HG02610 (cell line): Measurements from ENCODE around the gene IDH3A.
A peak's percentile ranks its signal among the peaks of the same experiment; 100 is the strongest.

Experiments
- ATAC-seq: cut with Tn5 transposase; IDR thresholded peaks from one replicate; pipeline ENCODE4 v1.9.1; 2021; ENCODE audit warnings: mild to moderate bottlenecking, moderate library complexity; ENCODE audit not compliant: unreplicated experiment

IDH3A gene

DNA sequence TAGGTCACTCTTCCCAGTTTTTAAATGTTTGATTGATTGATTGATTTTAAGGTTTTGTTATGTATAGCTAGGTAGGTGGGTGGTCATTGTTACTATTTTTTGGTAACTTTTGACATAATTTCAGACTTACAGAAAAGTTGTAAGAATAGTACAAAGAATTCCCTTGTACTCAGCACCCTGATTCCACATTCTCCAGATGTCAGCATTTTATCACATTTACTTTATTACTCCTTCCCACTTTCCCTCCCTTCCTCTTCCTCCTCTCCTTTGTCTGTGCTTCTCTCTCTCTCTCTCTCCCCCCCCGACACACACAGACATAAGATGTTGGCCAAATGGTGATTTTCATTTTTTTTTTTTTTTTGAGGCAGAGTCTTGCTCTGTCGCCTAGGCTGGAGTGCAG is 14.8 kb downstream of the IDH3A start:
- ATAC-seq = no peak

DNA sequence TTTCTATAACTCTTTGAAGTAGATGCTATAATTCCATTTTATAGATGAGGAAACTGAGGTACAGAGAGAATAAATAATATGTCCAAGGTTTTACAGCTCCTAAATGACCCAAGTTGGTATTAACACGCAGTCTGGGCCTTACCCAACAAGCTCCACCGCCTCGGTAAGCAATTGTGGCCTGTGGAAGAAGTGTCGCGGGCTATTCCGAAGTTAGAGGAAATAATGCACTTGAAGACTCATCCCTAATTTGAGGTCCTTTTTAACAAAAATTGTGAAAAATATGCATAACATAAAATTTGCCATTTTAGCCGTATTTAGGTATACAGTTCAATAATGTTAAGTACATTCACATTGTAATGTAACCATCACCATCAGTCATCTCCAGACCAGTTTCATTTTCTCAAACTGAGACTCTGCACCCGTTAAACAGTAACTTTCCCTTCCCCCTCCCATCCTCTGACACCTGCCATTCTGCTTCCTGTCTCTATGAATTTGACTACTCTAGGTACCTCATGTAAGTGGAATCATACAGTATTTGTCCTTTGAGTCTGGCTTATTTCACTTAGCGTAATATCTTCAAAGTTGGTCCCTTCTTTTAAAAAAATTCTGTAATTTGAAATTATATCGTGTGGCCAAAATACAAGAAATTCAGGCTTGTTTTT is 18.2 kb downstream of the IDH3A start:
- ATAC-seq = peak; percentile 78

DNA sequence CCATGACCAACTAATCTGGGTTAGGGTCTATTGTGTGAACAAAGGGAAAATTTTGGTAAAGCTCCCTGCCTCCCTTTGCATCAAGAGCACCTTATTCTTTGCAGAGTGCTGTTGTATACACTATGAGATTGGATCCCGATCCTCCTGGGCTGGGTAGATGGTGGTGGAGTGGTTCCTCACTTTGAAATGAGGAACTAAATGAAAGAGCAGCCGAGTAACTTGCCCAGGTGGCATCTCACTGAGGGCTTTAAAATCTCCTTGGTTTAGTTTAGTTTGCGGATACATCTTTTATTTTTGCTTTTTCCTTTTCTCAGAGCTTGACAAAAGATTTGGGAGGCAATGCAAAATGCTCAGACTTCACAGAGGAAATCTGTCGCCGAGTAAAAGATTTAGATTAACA is 19.4 kb downstream of the IDH3A start:
- no peak for ATAC-seq

DNA sequence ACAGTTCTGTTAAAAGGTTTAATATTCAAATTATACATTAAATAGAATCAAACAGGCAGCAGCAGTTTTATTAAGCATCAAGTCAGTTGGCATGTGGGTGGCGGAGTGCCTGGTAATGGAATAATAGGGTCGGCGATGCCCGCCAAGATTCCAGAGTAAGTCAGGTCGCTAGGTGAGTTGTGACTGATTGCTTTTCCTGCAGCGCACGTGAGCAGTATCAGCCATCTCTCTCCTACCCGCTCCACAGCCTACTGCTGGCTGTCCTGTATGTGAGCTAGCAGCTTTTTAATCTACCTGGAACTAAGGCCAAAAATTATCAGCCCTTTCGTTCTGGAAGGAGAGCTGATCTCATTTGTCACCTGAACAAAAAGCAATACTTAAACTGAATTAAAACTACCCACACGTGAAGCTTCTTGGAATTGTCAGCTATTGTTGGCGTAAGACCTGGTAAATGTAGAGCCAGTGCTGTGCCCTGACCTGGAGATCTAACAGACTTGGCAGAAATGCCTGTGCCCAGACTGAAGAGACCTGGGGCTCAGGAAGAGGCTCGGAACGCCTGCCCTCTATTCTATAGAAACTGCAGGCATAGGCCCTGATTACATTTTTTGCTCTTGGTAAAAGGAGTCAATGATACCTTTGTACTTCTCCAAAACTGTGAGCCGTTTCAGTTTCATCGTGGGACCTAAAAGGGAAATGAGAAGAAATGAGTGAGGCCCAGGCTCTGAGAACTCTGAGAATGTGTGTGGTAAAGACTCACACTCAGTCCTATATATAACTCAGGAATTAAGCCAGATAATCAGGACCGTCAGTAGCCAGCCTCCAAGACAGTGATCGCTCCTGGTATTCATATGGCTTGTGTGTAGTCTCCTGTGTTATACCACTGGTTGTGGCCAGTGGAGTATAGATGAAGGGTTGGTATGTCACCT is 21.9 kb downstream of the IDH3A start:
- ATAC-seq = peak; percentile 61

DNA sequence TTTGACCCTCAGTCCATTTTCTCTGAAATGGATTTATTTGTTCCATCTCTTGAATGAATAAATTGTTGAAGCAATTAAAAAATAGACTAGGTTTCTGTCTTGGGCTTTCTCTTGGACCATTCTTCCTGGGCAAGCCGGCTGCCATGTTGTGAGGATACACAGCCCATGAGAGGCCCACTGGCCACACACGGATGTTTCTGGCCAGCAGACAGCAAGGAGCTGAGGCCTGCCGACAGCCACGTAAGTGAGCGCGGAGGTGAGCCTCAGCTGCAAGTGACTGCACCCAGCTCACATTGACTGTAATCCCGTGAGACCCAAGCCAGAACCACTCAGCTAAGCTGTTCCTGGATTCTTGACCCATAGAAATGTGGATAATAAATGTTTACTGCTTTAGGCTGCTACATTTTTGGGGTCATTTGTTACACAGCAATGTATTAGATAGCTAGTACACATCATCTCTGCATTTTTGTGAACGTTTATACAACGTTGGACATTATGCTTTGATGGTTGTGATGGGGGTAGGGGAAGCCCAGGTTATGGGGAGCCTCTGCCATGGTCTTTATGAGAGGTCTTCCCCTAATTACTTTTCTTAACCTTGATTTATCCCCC is 22.8 kb downstream of the IDH3A start:
- ATAC-seq = no peak

DNA sequence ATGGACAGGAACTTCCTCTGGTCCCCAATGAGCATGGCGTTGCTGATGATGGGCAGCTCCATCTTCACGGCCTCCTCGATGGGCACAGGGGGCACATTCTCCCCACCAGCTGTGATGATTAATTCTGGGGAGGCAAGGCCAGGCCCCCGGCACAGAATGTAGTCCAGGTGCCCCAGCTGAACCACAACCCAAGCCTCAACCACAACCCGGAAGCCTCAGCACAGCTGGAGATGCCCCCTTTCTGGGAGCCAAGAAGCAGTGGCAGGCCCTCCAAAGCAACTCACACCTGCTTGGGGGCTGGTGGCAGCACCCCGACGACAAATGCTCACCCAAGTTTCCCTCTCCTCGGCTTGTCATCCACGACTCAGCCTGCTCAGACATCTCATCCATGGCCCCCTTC is 25.2 kb downstream of the IDH3A start:
- ATAC-seq = no peak

DNA sequence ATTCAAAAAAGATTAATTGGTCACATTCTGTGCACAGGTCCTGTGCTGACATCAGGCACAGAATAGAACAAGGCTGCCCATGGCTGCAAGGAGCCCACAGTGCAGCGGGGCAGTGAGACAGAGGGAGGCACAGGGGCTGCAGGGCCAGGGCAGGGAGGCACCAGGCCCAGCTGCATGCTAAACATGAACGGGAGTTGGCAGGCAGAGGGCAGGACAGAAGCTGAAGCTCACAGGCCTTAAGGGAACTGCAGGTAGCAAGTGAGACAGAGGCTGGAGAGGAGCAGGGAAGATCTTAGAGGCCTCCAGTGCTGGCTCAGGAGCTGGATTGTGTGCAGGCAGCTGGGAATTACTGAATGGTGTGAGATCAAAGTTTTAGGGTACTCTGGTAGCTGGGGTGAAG is 26.2 kb downstream of the IDH3A start:
- no peak for ATAC-seq

DNA sequence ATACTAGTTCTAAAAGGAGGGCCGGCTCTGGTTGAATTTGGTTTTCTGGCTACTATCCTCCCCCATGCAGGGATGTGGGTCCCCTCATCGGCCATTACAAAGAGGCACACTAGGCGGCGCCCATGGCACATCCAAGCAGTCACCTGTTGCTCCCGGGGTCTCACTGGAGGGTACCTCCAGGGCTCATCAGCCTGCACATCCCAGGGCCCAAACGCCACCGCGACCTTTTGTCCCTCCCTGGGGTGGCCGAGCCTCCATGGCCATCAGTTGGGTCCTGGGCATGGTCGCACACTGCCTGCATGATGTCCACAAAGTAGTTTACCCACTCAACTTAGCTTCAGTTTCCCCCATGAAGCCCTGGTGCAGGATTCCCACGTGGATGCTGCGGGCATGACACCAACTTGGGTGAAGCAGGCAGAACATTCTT is 28.3 kb downstream of the IDH3A start:
- no peak for ATAC-seq

DNA sequence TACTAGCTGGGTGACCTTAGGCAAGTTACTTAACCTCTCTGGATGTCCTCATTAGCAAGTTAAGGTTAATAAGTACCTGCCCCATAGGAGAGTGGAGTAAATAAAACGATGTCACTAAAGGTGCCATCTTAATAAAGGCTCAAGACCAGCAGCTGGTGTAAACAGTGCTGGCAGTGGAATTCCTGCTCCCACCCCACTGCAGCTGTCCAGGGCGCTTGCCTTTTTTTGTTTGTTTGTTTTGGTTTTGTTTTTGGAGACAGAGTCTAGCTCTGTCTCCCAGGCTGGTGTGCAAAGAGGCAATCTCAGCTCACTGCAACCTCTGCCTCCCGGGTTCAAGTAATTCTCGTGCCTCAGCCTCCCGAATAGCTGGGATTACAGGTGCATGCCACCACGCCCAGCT is 28.9 kb downstream of the IDH3A start:
- ATAC-seq = no peak

DNA sequence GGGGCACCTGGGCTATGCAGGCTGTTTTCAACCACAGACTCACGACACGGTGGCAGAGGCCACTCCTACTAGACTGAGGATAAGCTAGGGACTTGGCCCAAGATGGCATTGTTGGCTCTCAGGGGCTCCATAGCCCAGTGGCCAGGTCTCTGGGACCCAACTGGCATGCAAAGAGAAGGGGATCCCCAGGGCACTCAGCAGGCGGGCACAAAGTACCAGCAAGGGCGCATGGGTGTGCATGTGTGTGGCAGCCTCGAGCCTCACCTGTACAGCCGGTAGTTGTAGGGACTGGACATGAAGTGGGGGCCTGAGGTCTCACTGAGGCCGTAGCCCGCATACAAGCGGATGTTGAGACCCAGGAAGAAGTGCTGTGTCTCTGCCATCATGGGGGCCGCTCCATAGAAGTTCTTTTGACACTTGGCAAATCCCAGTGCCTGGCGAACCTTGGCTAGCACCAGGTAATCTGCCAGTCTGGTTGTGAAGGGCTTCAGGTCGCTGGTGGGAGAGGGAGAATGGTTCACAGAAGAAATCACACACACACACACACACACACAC is 30.2 kb downstream of the IDH3A start:
- ATAC-seq = no peak

DNA sequence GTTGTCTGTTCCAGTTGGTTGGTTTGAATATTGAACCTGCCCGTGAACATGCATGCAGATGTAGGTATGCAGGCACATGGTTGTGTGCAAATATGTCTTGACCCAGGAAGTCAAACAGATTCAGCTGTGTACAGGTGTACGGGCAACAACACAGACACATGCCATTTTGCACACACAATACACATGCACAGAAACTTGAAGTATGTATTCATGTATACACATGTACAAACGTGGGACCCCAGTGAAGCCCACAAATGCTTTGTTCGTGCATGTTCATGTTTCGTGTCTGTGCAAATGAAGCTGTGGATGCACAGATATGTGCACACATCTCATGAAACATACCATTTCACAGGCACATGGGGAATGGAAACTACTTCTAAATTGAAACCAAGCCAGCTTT is 30.7 kb downstream of the IDH3A start:
- no peak for ATAC-seq

DNA sequence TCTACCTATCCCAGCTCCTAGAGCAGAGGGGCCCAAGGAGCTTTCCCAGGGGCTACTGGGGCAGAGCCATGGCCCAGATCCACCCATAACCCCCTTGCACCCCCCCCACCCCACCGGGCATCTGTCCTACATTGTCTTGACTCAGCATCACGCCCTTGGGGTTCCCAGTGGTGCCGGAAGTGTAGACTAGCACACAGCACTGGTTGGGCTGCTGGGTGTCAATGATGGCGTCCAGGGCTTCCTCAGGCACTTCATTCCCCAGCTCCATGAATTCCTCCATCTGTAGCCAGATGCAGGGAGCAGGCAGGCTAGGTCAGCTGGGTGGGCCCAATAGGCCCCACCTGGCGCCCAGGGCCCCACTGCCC is 33.2 kb downstream of the IDH3A start:
- no peak for ATAC-seq

DNA sequence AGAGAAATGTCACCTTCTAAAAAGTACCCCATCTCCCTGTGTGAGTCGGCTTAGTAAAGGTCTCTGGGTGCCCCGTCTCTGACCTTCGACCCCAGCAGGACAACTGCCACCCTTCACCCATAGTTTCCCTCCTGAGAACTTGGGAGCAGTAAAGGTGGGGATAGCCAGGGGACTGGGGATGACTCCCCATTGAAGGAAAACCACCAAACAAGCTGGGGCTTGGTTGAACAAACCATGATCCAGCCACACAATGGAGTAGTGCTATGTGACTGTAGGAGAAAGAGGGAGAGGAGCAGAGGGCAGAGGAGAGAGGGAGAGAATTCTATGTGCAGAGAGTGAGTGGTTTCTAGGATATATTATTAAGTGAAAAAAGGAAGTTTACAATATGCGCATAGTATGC is 33.7 kb downstream of the IDH3A start:
- ATAC-seq = no peak

DNA sequence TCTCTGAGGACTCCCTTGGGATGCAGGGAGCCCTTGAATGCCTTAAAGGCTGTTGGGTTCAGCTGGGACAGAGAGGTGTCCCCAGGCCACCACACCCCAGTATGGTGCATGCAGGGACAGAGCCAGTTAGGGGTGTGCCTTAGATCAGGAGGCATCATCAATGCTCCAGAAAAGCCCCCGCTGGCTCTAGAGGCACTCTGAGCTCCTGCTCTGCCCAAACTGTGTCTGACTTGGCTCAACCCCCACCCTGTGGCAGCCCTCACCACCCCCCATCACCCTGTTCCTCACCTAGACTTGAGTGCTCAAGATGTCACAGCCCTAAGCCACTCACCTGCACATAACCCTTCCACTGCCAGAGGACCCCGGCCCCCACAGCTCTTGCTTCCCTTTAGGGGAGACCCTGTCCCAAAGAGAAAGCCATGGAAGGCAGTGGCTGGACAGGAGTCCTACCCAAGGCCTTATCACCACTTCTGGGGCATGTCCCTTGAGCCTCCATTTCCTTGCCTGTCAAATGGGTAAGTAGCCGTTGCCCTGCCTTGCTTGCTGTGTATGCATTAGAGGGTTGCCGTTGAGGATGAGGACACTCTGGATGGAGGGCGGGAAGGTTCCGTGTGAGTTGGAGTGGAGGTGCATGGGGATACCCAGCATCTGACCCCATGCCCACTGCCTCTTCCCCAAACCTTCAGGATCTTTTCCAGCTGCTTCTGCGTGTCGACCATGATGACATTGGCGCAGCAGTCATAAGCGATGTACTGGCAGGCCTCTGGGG is 43.8 kb downstream of the IDH3A start:
- ATAC-seq = no peak

DNA sequence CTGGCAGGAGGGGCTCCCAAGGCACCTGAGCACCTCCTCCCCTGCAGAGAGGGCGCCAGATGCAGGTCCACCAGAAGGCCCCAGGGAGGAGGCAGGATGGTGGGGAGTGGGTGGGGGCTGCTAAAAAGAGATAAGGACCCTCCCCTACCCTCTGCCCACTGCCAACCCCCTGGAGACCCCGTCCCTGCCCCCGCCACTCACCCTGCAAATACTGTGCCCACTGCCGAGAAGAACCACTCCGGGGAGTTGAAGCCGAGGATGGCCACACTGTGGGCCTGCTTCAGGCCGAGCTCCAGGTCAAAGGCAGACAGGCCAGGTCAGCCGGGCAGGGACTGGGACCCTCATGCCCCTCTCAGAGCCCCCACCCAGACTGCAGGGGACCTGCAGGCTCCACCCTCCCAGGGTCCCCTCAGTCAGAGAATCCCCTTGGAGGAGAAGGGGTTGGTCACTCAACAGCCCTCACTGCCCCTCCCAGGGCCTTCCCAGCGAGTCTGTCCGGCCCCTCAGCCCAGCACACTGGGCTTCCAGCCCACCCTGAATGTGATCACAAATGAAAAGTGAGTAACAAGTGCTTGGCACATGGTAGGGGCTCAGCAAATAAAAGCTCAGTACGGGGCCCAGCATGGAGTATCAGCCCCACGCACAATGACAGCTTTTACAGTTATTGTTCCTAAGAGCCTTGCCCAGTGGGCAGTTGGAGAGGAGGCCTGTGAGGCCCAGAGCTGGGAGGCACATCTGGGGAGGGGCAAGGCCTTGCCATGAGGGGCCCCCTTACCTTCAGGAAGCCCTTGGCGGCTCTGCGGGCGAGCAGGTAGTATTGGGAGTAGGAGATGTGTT is 44.8 kb downstream of the IDH3A start:
- ATAC-seq = no peak

DNA sequence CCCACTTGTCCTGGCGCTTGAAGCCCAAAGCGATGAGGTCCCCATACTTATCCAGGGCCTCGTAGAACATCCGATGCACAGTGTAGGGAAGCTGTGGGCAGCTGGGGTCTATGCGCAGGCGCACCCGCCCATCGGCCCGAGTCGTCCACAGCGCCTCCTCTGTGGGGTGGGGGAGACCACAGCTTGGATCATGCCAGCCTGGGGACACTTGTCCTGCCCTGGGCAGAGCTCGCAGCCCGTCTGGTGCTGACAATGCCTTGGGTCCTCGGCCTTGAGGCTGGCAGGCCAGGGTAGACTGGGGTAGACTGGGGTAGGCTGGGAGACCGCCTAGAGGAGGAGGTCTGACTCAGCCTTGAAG is 45.4 kb downstream of the IDH3A start:
- no peak for ATAC-seq

DNA sequence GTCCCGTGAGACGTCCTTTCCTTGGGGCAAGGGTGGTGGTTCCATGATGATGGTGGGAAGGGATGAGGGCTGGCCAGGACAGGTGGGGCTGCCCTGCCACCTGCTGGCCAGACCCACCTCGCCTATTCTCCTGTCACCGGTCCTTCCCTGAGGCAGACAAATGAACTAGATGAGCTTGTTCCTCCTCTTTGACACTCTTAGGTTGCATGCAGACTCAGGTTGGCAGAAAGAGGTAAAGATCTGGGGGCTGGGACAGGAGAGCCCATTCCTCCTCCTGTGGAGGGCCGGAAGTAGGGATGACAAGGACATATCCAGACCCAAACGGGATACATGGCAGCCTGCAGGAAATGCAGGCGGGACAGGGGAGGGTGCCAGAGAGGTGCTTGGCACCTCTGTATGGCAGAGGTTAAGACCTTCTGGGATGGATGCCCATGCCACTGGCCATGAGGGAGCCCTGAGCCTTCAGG is 46.6 kb downstream of the IDH3A start:
- ATAC-seq = no peak

DNA sequence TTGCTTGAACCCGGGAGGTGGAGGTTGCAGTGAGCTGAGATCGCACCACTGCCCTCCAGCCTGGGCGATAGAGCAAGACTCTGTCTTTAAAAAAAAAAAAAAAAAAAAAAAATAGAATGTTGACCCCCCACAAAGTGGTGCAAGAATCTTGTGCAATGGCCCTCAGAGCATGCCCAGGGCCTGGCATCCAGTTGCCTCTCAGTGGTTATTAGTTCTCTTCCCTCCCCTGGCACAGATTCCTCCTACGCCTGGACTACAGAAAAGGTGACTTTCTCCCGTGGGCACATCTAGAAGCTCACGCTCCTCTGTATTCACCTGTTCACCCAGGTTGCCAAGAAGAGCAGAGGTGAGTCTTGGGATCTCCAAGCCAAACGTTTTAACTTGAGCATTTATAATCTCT is 48.5 kb downstream of the IDH3A start:
- ATAC-seq = no peak

DNA sequence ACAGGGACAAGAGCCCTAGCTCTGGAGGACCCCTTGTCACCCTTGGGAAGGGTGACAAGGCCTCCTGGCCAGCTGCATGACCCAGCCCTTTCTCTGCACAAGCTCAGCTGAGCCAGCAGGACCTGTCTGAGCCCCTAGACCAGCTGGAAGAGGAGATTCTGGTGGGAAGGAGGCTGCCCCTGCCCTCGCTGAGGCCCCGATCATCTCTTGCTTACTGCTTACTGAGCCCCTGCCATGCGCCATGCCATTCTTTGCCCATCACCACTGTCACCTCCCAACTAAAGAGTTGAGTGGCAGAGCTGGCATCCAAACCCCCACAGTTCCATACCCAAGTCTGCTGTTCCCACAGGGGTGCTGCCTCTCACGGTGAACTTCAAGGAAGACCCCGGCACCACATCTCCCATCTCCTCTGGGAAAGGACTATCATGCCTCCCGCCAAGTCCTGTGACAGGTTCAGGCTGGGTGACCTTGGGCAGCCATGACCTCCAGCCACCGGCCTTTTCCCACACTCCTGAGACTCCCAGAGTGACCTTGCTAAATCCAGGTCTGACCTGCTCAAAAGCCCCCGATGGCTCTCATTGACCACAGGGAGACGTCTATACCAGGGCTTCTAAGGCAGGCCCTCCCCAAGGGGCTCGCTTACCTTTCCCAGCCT is 51.2 kb downstream of the IDH3A start:
- ATAC-seq = no peak
